ENCODE results near the gene MSH3.

The MSH3 gene

DNA sequence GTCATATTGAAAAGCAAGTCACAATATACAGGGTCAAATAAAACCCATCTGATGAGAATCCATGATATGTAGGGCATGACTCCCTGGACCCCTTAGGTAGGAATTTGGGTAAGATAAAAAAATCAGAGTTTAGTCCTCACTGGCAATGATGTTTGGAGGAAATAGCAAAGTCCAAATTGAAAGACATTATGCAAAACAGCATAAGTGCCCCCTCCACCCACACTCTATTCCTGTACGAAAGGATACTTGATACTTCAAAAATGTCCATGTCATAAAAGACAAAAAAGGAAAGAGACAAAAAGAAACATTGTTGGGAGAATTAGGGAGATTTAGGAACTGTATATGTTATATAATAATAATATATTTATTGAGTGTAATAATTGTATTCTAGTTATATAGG is 209.7 kb downstream of the MSH3 start (continued):
- TF ChIP-seq ZNF70 (CRISPR knock-in tag; IDR thresholded peaks at IDR 0.05) (no peak), OSR1 (CRISPR knock-in tag; IDR thresholded peaks at IDR 0.05) (no peak)

GRCh38 chr5:80864706-80865435 is 210.4 kb downstream of the MSH3 start:
- TF ChIP-seq TOX (CRISPR knock-in tag; IDR thresholded peaks at IDR 0.05; ENCODE audit: borderline replicate concordance) (no peak), ZFP30 (CRISPR knock-in tag; IDR thresholded peaks at IDR 0.05) (no peak), RARB (CRISPR knock-in tag; IDR thresholded peaks at IDR 0.05) (no peak), ISL1 (CRISPR knock-in tag; IDR thresholded peaks at IDR 0.05) (no peak), GLIS3 (CRISPR knock-in tag; IDR thresholded peaks at IDR 0.05) (no peak), ZC3H10 (CRISPR knock-in tag; IDR thresholded peaks at IDR 0.05) (no peak), SNAI2 (CRISPR knock-in tag; IDR thresholded peaks at IDR 0.05) (no peak), ESRRG (CRISPR knock-in tag; IDR thresholded peaks at IDR 0.05) (no peak), TCF4 (CRISPR knock-in tag; IDR thresholded peaks at IDR 0.05; ENCODE audit: borderline replicate concordance) (no peak), ZNF8 (CRISPR knock-in tag; IDR thresholded peaks at IDR 0.05) (no peak), OSR1 (CRISPR knock-in tag; IDR thresholded peaks at IDR 0.05) (no peak)
- no peak for ATAC-seq

DNA sequence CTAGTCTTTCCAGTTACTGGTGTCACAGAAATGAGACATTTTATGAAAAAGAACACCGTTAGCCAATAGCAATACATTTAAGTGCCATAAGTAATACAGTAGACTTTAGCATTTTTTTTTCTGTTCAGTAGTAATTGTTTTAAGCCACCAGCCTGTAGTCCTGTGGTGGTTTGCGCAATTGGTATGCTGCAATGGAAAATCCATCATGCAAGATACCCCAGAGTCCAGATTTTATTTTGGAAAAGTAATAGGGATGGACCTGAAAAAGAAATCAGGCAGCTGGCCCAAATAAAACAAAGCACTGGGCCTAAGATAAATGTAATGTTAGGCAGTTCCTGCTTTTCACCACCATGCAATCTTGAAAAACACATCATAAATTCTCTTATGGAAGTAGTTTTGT is 211.1 kb downstream of the MSH3 start:
- ATAC-seq, result no peak
- TF ChIP-seq ESRRG (CRISPR knock-in tag; IDR thresholded peaks at IDR 0.05) (no peak), OSR1 (CRISPR knock-in tag; IDR thresholded peaks at IDR 0.05) (no peak), ISL1 (CRISPR knock-in tag; IDR thresholded peaks at IDR 0.05) (no peak), ZNF565 (CRISPR knock-in tag; conservative IDR thresholded peaks at IDR 0.05; ENCODE audit: low read depth) (no peak), CSDC2 (CRISPR knock-in tag; IDR thresholded peaks at IDR 0.05) (no peak), ZNF70 (CRISPR knock-in tag; IDR thresholded peaks at IDR 0.05) (no peak), TCF4 (CRISPR knock-in tag; IDR thresholded peaks at IDR 0.05; ENCODE audit: borderline replicate concordance) (no peak), ZFP3 (CRISPR knock-in tag; IDR thresholded peaks at IDR 0.05) (no peak)

DNA sequence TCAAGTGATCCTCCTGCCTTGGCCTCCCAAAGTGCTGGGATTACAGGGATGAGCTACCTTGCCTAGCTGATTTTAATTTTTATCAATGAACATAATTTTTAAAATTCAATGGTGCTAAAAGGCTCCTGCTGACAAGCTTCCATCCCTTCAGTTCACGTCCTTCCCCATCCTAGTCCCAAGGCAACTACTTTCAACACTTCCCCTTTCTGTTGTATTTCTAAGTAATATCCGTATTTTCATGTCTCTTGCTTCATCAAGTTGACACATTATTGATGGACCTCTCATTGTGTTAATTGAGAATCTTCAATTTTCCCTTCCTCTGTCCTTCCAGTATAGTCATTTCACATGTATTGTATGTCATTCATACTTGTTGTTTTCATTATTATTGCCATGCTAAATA is 211.9 kb downstream of the MSH3 start:
- no peak for ATAC-seq

GRCh38 chr5:80867233-80867632 is 212.8 kb downstream of the MSH3 start:
- ATAC-seq, result no peak

More for the DNA sequence above, 211.9 kb downstream of the MSH3 start:
- TF ChIP-seq GLIS3 (CRISPR knock-in tag; IDR thresholded peaks at IDR 0.05) (no peak), RARB (CRISPR knock-in tag; IDR thresholded peaks at IDR 0.05) (no peak), ZNF8 (CRISPR knock-in tag; IDR thresholded peaks at IDR 0.05) (no peak)

More at GRCh38 chr5:80867233-80867632, 212.8 kb downstream of the MSH3 start:
- TF ChIP-seq, protein P1, sequence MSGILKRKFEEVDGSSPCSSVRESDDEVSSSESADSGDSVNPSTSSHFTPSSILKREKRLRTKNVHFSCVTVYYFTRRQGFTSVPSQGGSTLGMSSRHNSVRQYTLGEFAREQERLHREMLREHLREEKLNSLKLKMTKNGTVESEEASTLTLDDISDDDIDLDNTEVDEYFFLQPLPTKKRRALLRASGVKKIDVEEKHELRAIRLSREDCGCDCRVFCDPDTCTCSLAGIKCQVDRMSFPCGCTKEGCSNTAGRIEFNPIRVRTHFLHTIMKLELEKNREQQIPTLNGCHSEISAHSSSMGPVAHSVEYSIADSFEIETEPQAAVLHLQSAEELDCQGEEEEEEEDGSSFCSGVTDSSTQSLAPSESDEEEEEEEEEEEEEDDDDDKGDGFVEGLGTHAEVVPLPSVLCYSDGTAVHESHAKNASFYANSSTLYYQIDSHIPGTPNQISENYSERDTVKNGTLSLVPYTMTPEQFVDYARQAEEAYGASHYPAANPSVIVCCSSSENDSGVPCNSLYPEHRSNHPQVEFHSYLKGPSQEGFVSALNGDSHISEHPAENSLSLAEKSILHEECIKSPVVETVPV (CRISPR knock-in tag; IDR thresholded peaks at IDR 0.05), result no peak
- no peak for TF ChIP-seq PATZ1 (CRISPR knock-in tag; IDR thresholded peaks at IDR 0.05; ENCODE audit: borderline replicate concordance)
- no peak for TF ChIP-seq ZC3H10 (CRISPR knock-in tag; IDR thresholded peaks at IDR 0.05)
- no peak for TF ChIP-seq ZNF565 (CRISPR knock-in tag; conservative IDR thresholded peaks at IDR 0.05; ENCODE audit: low read depth)
- no peak for TF ChIP-seq GLIS3 (CRISPR knock-in tag; IDR thresholded peaks at IDR 0.05)
- TF ChIP-seq RARB (CRISPR knock-in tag; IDR thresholded peaks at IDR 0.05), result no peak
- TF ChIP-seq, protein P2, sequence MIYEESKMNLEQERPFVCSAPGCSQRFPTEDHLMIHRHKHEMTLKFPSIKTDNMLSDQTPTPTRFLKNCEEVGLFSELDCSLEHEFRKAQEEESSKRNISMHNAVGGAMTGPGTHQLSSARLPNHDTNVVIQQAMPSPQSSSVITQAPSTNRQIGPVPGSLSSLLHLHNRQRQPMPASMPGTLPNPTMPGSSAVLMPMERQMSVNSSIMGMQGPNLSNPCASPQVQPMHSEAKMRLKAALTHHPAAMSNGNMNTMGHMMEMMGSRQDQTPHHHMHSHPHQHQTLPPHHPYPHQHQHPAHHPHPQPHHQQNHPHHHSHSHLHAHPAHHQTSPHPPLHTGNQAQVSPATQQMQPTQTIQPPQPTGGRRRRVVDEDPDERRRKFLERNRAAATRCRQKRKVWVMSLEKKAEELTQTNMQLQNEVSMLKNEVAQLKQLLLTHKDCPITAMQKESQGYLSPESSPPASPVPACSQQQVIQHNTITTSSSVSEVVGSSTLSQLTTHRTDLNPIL (CRISPR knock-in tag; IDR thresholded peaks at IDR 0.05; ENCODE audit: low read depth), result no peak
- no peak for TF ChIP-seq ZNF8 (CRISPR knock-in tag; IDR thresholded peaks at IDR 0.05)
- TF ChIP-seq POU6F1 (CRISPR knock-in tag; IDR thresholded peaks at IDR 0.05; ENCODE audit: borderline replicate concordance, low read depth), result no peak
- no peak for TF ChIP-seq ARNTL (CRISPR knock-in tag; IDR thresholded peaks at IDR 0.05; ENCODE audit: borderline replicate concordance, low read depth)
- no peak for TF ChIP-seq TCF4 (CRISPR knock-in tag; IDR thresholded peaks at IDR 0.05; ENCODE audit: borderline replicate concordance)

All from SK-N-SH treated with all-trans-retinoic acid at 6 μM for 48 hours (cell line).